Trophoblast cell (in vitro differentiated cells and primary cell): ENCODE measurements around the gene ISOC2.
"Not testable (repeated sequence)": the region's sequence is repeated elsewhere in the genome, so short reads cannot be mapped to it uniquely, and the experiment has no call there.

Source experiments
- DNase-seq, 2 donors: peaks; one replicate each; pipeline ENCODE4 v3.0.0-alpha.2; 2016
- H2AFZ ChIP-seq: 2 replicates; pipeline ENCODE4 v1.6.1; 2013; ENCODE audit warnings: low read length, moderate library complexity, mild to moderate bottlenecking; ENCODE audit not compliant: insufficient read depth, poor library complexity
- H2AK5ac ChIP-seq: 2 replicates; pipeline ENCODE4 v1.6.1; 2013; ENCODE audit warnings: mild to moderate bottlenecking, low read length
- H2BK120ac ChIP-seq: 2 replicates; pipeline ENCODE4 v1.6.1; 2013; ENCODE audit warnings: low read length, mild to moderate bottlenecking, moderate library complexity; ENCODE audit not compliant: insufficient read depth, poor library complexity
- H2BK12ac ChIP-seq: 2 replicates; pipeline ENCODE4 v1.6.1; 2013; ENCODE audit warnings: mild to moderate bottlenecking, low read length, moderate library complexity
- H2BK5ac ChIP-seq: 2 replicates; pipeline ENCODE4 v1.6.1; 2013; ENCODE audit warnings: low read length, low read depth, moderate library complexity, mild to moderate bottlenecking; ENCODE audit not compliant: poor library complexity
- H3K14ac ChIP-seq: 2 replicates; pipeline ENCODE4 v1.6.1; 2013; ENCODE audit warnings: mild to moderate bottlenecking, low read length
- H3K18ac ChIP-seq: 2 replicates; pipeline ENCODE4 v1.6.1; 2013; ENCODE audit warnings: mild to moderate bottlenecking, low read length
- H3K23ac ChIP-seq: 2 replicates; pipeline ENCODE4 v1.6.1; 2013; ENCODE audit warnings: low read length
- H3K27ac ChIP-seq: 2 replicates; pipeline ENCODE4 v1.5.1; 2013; ENCODE audit warnings: low read depth, mild to moderate bottlenecking, inconsistent platforms, low read length, moderate library complexity
- H3K27me3 ChIP-seq: 2 replicates; pipeline ENCODE4 v1.6.1; 2013; ENCODE audit warnings: inconsistent platforms, mild to moderate bottlenecking, low read length, moderate library complexity; ENCODE audit not compliant: insufficient read depth
- H3K36me3 ChIP-seq, 2 experiments: 1 replicate in 1 of 2; 2 replicates in 1 of 2; pipeline ENCODE4 v1.6.1; 2013; ENCODE audit warnings: low read length in 2 of 2, mild to moderate bottlenecking in 2 of 2, moderate library complexity in 1 of 2; ENCODE audit not compliant: insufficient read depth in 2 of 2, control insufficient read depth in 1 of 2
- H3K4ac ChIP-seq: 2 replicates; pipeline ENCODE4 v1.6.1; 2013; ENCODE audit warnings: low read depth, mild to moderate bottlenecking, low read length, moderate library complexity
- H3K4me1 ChIP-seq, 2 experiments: 1 replicate in 1 of 2; 2 replicates in 1 of 2; pipeline ENCODE4 v1.6.1; 2013; ENCODE audit warnings: low read length in 2 of 2, mild to moderate bottlenecking in 2 of 2, moderate library complexity in 1 of 2; ENCODE audit not compliant: insufficient read depth in 2 of 2, control insufficient read depth in 1 of 2
- H3K4me2 ChIP-seq: 2 replicates; pipeline ENCODE4 v1.6.1; 2013; ENCODE audit warnings: inconsistent platforms, mild to moderate bottlenecking, low read length, moderate library complexity
- H3K4me3 ChIP-seq: 2 replicates; pipeline ENCODE4 v1.5.1; 2013; ENCODE audit warnings: mild to moderate bottlenecking, low read depth, low read length, inconsistent platforms
- H3K79me1 ChIP-seq: one replicate; pipeline ENCODE4 v1.6.1; 2013; ENCODE audit warnings: low read length
- H3K79me2 ChIP-seq: 2 replicates; pipeline ENCODE4 v1.6.1; 2013; ENCODE audit warnings: low read length, mild to moderate bottlenecking; ENCODE audit not compliant: control insufficient read depth, insufficient read depth, poor library complexity
- H3K9ac ChIP-seq: 2 replicates; pipeline ENCODE4 v1.6.1; 2013; ENCODE audit warnings: mild to moderate bottlenecking, low read length
- H3K9me3 ChIP-seq: 2 replicates; pipeline ENCODE4 v1.6.1; 2013; ENCODE audit warnings: low read depth, mild to moderate bottlenecking, control low read depth, inconsistent platforms, low read length; ENCODE audit not compliant: insufficient read depth
- H4K12ac ChIP-seq: 2 replicates; pipeline ENCODE4 v1.6.1; 2013; ENCODE audit warnings: low read depth, mild to moderate bottlenecking, low read length, moderate library complexity
- H4K8ac ChIP-seq: 2 replicates; pipeline ENCODE4 v1.6.1; 2013; ENCODE audit warnings: low read depth, mild to moderate bottlenecking, low read length, moderate library complexity
- H4K91ac ChIP-seq: one replicate; pipeline ENCODE4 v1.6.1; 2013; ENCODE audit warnings: low read depth, mild to moderate bottlenecking, low read length, moderate library complexity
- WGBS: extraction: QIAGEN DNeasy Blood & Tissue Kit; methylation state at CpG from one replicate; pipeline ENCODE4 v1.1.7; 2013; ENCODE audit warnings: missing lambda C conversion rate; ENCODE audit not compliant: insufficient read length, insufficient coverage; ENCODE audit errors: extremely low coverage; 5-methylcytosine and 5-hydroxymethylcytosine counted together

The ISOC2 gene

DNA sequence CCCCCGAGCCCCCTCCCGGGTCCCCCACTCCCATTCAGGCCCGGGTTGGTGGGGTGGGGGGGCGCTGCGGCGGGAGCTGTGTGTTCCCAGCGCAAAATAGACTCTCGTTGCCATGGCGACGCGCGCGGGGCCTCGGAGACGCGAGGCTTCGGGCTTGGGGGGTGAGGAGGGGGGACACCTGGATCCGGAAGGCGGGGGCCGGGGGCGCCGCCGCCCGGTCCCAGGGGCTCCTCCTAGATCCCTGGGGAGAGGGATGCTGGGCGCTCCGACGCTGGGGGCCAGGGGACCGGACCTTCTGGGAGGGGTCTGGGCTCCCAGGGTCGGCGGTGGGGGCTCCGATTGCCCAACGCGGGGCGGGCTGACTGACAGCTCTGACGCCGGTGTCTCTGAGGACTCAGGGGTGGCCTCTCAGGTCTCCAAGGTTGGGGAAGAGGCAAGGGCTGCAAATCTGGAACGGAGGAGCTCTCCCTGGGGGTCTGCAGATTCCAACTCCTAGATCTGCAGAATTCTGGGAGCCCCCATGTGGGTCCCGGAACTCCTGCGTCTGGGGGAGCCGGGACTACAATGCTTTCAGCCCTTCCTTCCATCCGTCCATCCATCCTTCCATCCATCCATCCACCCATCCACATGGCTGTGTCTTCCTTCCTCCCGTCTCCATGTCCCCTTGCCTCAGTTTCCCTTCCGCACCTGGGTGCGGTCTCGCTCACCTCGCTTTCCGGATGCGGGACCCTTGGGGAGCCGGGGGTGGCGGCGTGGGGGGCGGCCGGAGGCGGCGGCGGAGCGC is 9.3 kb downstream of the ISOC2 start:
- Histone ChIP-seq H2BK12ac (no peak overlapping the region), H3K79me2 (no peaks in the 10 kb centered on the region), H3K9me3 (peaks cover 20% of the 10 kb centered on the region), H3K9ac (no peak overlapping the region), H3K14ac (no peak overlapping the region), H2AFZ (no peak overlapping the region), H3K27ac (no peak overlapping the region), H3K23ac (no peak overlapping the region), H4K91ac (no peak overlapping the region), H3K27me3 (peaks cover 30% of the 10 kb centered on the region), H3K4me2 (peak overlapping the region; percentile 13), H3K4ac (no peak overlapping the region), H3K18ac (no peak overlapping the region), H4K8ac (no peak overlapping the region), H3K4me3 (no peak overlapping the region), H2AK5ac (no peak overlapping the region), H3K4me1 (peaks cover 0 to 3% of the 10 kb centered on the region in 2 experiments), H2BK5ac (no peak overlapping the region), H4K12ac (no peak overlapping the region), H3K36me3 (peaks cover 0 to 5% of the 10 kb centered on the region in 2 experiments), H3K79me1 (no peaks in the 10 kb centered on the region), H2BK120ac (no peak overlapping the region)
- no peak for DNase-seq
- WGBS, result no CpG with 5 or more reads among the region's 57 CpGs

DNA sequence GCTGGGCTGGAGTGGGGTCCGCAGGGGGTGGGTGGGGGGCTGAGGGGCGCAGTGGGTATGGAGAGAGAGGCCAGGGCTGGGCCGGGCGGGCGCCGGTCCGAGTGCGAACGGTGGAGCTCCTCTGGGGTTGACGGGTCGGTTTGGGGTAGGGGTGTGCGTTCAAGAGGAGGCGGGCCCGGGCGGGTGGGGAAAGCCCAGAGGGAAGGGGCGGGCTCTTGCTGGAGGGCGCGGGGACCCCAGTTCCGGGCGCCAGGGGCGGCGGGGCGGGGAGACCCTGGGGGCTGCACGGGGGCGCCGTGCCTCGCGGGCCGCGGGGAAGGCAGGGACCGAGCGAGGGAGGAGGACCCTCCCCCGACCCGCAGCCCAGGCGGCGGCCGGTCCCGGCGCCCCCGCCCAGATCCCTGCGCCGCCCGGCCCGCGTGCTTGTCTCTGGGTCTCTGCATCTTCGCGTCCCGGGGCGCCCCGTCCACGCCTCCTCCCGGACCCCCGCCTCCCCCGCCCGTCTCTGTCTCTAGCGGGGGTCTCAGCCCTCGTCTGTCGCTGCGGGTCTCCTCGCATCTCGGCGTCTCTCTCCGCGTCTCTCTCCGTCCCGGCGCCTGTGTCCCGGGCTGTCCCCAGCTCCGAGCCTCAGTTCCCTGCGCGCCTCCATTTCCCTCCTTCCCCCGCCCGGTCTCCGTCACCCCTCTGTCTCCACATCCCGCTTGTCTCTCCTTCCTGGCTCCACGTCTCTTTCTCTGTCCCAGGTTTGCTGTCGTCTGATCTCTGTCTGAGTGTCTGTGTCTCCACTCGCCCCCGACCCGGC is 10.1 kb downstream of the ISOC2 start:
- no peak overlapping the region for H3K14ac ChIP-seq
- H2BK5ac ChIP-seq, result no peak overlapping the region
- H2AK5ac ChIP-seq, result no peak overlapping the region

DNA sequence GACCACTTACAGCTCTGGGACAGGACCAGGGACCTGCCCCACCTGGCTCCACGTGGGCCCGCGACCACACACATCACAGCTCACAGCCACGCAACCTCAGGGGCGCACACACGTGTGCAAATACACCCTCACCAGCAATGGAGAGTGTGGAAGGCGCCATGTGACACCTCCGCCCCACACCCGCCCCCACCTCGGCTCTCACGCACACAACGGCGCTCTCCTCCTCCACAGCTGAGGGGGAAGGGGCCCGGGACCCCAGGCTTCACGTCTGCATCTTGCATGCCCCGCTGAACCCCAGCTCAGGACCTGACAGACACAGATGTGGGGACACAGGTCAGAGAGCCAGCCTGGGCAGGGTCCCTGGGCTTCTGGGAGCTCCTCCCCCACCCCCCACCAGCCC is 12.0 kb downstream of the ISOC2 start:
- Histone ChIP-seq H2AFZ (no peak overlapping the region), H3K36me3 (no peaks in the 10 kb centered on the region), H3K9ac (no peak overlapping the region), H3K18ac (no peak overlapping the region), H3K27ac (no peak overlapping the region), H3K14ac (no peak overlapping the region), H3K27me3 (peaks cover 31% of the 10 kb centered on the region), H4K8ac (no peak overlapping the region), H3K4me3 (no peak overlapping the region), H4K12ac (no peak overlapping the region), H2AK5ac (no peak overlapping the region), H3K79me1 (no peaks in the 10 kb centered on the region), H3K23ac (no peak overlapping the region), H3K9me3 (peaks cover 23% of the 10 kb centered on the region), H2BK12ac (no peak overlapping the region), H3K4me2 (no peak overlapping the region), H4K91ac (no peak overlapping the region), H2BK5ac (no peak overlapping the region), H3K4me1 (peaks cover 0 to 3% of the 10 kb centered on the region in 2 experiments), H3K79me2 (no peaks in the 10 kb centered on the region), H2BK120ac (no peak overlapping the region), H3K4ac (no peak overlapping the region)
- no peak for DNase-seq
- no CpG with 5 or more reads among the region's 16 CpGs for WGBS

More for the DNA sequence above, 10.1 kb downstream of the ISOC2 start:
- Histone ChIP-seq H3K9me3 (peaks cover 20% of the 10 kb centered on the region), H3K4me2 (no peak overlapping the region), H3K4me3 (no peak overlapping the region), H3K27ac (no peak overlapping the region), H4K8ac (no peak overlapping the region), H2BK120ac (no peak overlapping the region), H2AFZ (no peak overlapping the region), H3K4me1 (peaks cover 0 to 3% of the 10 kb centered on the region in 2 experiments), H3K18ac (no peak overlapping the region), H3K79me2 (no peaks in the 10 kb centered on the region), H3K23ac (no peak overlapping the region), H3K36me3 (peaks cover 0 to 5% of the 10 kb centered on the region in 2 experiments), H3K79me1 (no peaks in the 10 kb centered on the region), H3K27me3 (peaks cover 30% of the 10 kb centered on the region), H3K4ac (no peak overlapping the region), H2BK12ac (no peak overlapping the region), H4K91ac (no peak overlapping the region), H3K9ac (no peak overlapping the region), H4K12ac (no peak overlapping the region)
- no CpG with 5 or more reads among the region's 80 CpGs for WGBS
- no peak for DNase-seq

DNA sequence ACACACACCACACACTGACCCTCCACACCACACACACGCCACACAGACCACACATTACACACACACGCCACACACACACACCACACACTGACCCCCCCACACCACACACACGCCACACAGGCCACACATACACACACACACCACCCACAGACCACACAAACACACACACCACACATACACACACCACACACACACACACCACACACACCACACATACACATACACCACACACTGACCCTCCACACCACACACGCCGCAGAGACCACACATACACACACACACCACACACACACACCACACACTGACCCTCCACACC is 13.3 kb downstream of the ISOC2 start:
- not testable (repeated sequence) for H2AFZ ChIP-seq, H2BK12ac ChIP-seq, H3K23ac ChIP-seq, H3K79me2 ChIP-seq, H3K9ac ChIP-seq, H3K4ac ChIP-seq, H3K4me1 ChIP-seq, H4K91ac ChIP-seq, H3K27ac ChIP-seq, H4K12ac ChIP-seq, DNase-seq, H3K79me1 ChIP-seq, H2AK5ac ChIP-seq, H2BK5ac ChIP-seq, H3K4me2 ChIP-seq, H4K8ac ChIP-seq, H3K18ac ChIP-seq, H3K36me3 ChIP-seq, H2BK120ac ChIP-seq, H3K14ac ChIP-seq
- H3K4me3 ChIP-seq, result peak overlapping the region; percentile 58
- H3K27me3 ChIP-seq, result peaks cover 43% of the 10 kb centered on the region
- WGBS, result no CpG with 5 or more reads among the region's 5 CpGs
- H3K9me3 ChIP-seq, result peaks cover 23% of the 10 kb centered on the region
